Peyer's patch (tissue), 4 donors: Measurements from ENCODE around the gene AMBP. TPM values are rescaled to one million over a fixed set of nuclear protein-coding genes. Genes with fewer than 3 reads are reported as not detected.

Experiments used
- DNase-seq, 3 donors: peaks; one replicate each; pipeline ENCODE4 v3.0.0-alpha.2; 2017 to 2019
- H3K27ac ChIP-seq, 4 donors: fragments of 200-600 bp; sonication (generic); one replicate each; pipeline ENCODE4 v1.5.1; 2016 to 2019
- H3K27me3 ChIP-seq, 2 donors: fragments of 200-600 bp; sonication (generic); one replicate each; pipeline ENCODE4 v1.5.1; 2019
- H3K36me3 ChIP-seq, 3 donors: fragments of 200-600 bp; sonication (generic); one replicate each; pipeline ENCODE4 v1.5.1; 2016 to 2019
- H3K4me1 ChIP-seq, 4 donors: fragments of 200-600 bp; sonication (generic); one replicate each; pipeline ENCODE4 v1.5.1; 2016 to 2019
- H3K4me3 ChIP-seq, 4 donors: fragments of 200-600 bp; sonication (generic); 1 replicate in 3 of 4; 2 replicates in 1 of 4; pipeline ENCODE4 v1.5.1; 2016 to 2019; ENCODE audit warnings: mild to moderate bottlenecking in 1 of 4
- H3K9me3 ChIP-seq, 4 donors: fragments of 200-600 bp; sonication (generic); one replicate each; pipeline ENCODE4 v1.5.1; 2016 to 2019; ENCODE audit warnings: mild to moderate bottlenecking in 1 of 4
- POLR2A ChIP-seq, 2 donors: fragments of 450-650 bp; IDR thresholded peaks; one replicate each; pipeline ENCODE4 v1.5.1; 2017; ENCODE audit warnings: antibody characterized with exemption in 2 of 2, mild to moderate bottlenecking in 2 of 2, moderate library complexity in 2 of 2
- total RNA-seq, 4 donors: library from RNA; depleted of rRNA; stranded (reverse); fragments of >200 nt; gene quantifications; one replicate each; pipeline ENCODE4 v1.1.0, GENCODE V29; 2016
- TF ChIP-seq, protein P1 (sequence below), 6 experiments: fragments of 450-650 bp in 4 of 6; fragments of 200-600 bp in 2 of 6; sonication (generic) in 1 of 6; IDR thresholded peaks; one replicate each; pipeline ENCODE4 v1.5.1; 2017 to 2019; ENCODE audit warnings: antibody characterized with exemption in 6 of 6, mild to moderate bottlenecking in 3 of 6, moderate library complexity in 1 of 6

AMBP gene
- total RNA-seq, 4 donors from 2014 or later, result 4.4 TPM; not detected in 3

DNA sequence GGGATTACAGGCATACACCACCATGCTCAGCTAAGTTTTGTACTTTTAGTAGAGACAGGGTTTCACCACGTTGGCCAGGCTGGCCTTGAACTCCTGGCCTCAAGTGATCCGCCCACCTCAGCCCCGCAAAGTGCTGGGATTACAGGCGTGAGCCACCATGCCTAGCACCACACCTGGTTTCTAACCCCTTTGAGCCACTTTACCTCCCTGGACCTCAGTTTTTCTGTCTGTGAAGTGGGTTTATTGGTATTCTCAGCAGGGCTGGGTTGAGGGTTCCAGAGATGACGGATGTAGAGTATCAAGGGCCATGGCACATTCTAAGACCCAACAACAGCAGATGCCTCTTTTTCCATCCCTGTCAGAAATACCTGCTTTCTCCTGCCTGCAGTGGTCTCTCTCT, 38.6 kb downstream of the AMBP start:
- no peaks in the 10 kb centered on the region for H3K9me3 ChIP-seq
- peaks cover 0 to 14% (median 0%) of the 10 kb centered on the region in 3 donors for H3K36me3 ChIP-seq
- H3K4me3 ChIP-seq, result no peak overlapping the region
- H3K27me3 ChIP-seq, result no peaks in the 10 kb centered on the region
- no peaks in the 10 kb centered on the region for H3K4me1 ChIP-seq
- DNase-seq, result peak in 1 of 3 donors; percentile 0
- no peak overlapping the region for H3K27ac ChIP-seq
- no peak for TF ChIP-seq POLR2A (IDR thresholded peaks at IDR 0.05)
- TF ChIP-seq, protein P1, sequence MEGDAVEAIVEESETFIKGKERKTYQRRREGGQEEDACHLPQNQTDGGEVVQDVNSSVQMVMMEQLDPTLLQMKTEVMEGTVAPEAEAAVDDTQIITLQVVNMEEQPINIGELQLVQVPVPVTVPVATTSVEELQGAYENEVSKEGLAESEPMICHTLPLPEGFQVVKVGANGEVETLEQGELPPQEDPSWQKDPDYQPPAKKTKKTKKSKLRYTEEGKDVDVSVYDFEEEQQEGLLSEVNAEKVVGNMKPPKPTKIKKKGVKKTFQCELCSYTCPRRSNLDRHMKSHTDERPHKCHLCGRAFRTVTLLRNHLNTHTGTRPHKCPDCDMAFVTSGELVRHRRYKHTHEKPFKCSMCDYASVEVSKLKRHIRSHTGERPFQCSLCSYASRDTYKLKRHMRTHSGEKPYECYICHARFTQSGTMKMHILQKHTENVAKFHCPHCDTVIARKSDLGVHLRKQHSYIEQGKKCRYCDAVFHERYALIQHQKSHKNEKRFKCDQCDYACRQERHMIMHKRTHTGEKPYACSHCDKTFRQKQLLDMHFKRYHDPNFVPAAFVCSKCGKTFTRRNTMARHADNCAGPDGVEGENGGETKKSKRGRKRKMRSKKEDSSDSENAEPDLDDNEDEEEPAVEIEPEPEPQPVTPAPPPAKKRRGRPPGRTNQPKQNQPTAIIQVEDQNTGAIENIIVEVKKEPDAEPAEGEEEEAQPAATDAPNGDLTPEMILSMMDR (IDR thresholded peaks at IDR 0.05), result no peak

DNA sequence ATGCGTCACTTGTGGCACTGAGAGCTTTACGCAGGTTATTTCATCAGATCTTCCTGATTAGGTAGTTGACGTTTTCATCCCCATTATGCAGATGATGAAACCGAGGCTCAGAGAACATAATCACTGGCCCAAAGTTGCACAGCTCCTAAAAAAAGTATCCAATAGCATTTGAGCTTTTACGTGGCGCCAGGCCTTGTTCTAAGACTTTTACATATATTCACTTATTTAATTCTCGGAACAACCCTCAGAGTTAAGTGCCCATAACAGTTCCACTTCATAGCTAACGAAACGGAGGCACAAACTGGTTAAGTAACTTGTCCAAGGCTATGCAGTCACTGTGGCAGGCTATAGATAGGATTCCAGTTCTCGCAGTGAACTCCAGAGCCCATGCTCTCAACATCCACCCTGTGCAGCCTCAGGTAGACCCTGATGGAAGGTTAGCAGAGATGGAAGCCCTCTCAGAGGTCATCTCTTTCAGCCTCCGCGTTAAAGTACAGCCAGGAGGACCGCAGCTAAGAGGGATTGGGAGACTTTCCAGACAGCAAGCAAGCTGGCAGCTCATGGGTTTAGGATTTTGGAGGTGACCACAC, 39.3 kb downstream of the AMBP start:
- TF ChIP-seq, protein P1 (IDR thresholded peaks at IDR 0.05), result no peak
- no peak for TF ChIP-seq POLR2A (IDR thresholded peaks at IDR 0.05)
- no peaks in the 10 kb centered on the region for H3K27me3 ChIP-seq
- no peak overlapping the region for H3K27ac ChIP-seq
- DNase-seq, result peak; percentile 3 to 25 (median 16)
- no peaks in the 10 kb centered on the region for H3K4me1 ChIP-seq
- H3K9me3 ChIP-seq, result no peaks in the 10 kb centered on the region
- peaks cover 0 to 14% (median 0%) of the 10 kb centered on the region in 3 donors for H3K36me3 ChIP-seq
- H3K4me3 ChIP-seq, result no peak overlapping the region

DNA sequence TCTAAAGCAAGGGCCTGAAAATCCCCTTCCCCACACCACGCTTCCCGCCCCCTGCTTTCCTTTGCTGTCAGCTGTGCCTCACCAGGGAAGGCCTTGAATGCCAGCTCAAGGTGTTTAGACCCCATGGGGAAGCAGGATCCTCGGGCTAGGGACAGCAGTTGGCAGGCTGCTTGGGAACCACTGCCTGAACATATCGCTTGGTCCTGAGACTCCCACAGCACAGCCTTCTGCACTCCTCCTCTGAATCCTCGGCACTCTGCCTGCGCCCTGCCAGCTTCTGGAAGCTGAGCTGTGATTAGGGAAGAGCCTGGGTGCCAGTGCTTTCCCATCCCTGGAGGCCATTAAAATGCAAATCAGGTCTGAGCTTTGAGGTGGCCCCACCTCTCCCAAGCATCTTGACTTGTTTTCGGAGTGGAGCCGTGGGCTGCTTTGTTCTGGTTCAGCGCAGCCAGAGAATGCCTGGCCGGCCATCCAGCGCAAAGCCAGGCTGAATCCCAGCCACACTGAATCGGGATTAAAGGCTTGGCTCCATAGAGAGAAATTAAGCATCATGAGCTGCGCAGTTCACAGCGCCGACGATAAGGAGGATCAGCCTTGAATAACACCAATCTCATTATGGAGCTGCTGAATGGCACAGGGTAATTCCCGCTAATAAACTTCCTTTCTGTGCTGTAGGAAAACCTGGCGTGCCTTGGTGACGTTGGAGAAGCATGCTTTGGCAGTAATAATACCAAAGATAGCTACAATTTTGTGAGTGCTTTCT, 40.0 kb downstream of the AMBP start:
- peaks cover 0 to 14% (median 0%) of the 10 kb centered on the region in 3 donors for H3K36me3 ChIP-seq
- no peak overlapping the region for H3K4me3 ChIP-seq
- no peak for TF ChIP-seq POLR2A (IDR thresholded peaks at IDR 0.05)
- TF ChIP-seq, protein P1 (IDR thresholded peaks at IDR 0.05), result no peak
- H3K27me3 ChIP-seq, result no peaks in the 10 kb centered on the region
- no peaks in the 10 kb centered on the region for H3K9me3 ChIP-seq
- DNase-seq, result peak; percentile 11 to 28 (median 26)
- H3K27ac ChIP-seq, result no peak overlapping the region
- no peaks in the 10 kb centered on the region for H3K4me1 ChIP-seq

DNA sequence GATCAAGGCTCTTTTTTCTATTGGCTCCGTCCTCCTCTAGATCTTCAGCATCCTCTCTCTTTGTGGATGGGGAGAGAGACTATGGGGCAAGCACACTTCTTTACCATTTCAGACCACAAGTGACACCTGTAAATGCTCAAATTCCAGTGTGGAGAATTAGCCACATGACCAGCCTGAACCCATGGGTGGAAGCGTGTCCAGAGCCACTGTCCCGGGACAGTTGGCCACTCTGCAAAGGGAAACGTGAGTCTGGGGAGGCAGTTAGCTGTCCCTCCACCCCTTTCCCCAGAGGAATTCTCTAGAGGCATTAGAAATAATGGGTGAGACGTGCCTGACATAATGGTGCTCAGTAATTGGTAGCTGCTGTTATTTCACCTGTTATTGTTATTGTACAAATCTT, 40.9 kb downstream of the AMBP start:
- H3K4me3 ChIP-seq, result no peak overlapping the region
- H3K36me3 ChIP-seq, result peaks cover 0 to 14% (median 0%) of the 10 kb centered on the region in 3 donors
- no peaks in the 10 kb centered on the region for H3K27me3 ChIP-seq
- H3K27ac ChIP-seq, result no peak overlapping the region
- no peak for TF ChIP-seq POLR2A (IDR thresholded peaks at IDR 0.05)
- TF ChIP-seq, protein P1 (IDR thresholded peaks at IDR 0.05), result no peak
- H3K4me1 ChIP-seq, result no peaks in the 10 kb centered on the region
- DNase-seq, result peak in 1 of 3 donors; percentile 3
- no peaks in the 10 kb centered on the region for H3K9me3 ChIP-seq

DNA sequence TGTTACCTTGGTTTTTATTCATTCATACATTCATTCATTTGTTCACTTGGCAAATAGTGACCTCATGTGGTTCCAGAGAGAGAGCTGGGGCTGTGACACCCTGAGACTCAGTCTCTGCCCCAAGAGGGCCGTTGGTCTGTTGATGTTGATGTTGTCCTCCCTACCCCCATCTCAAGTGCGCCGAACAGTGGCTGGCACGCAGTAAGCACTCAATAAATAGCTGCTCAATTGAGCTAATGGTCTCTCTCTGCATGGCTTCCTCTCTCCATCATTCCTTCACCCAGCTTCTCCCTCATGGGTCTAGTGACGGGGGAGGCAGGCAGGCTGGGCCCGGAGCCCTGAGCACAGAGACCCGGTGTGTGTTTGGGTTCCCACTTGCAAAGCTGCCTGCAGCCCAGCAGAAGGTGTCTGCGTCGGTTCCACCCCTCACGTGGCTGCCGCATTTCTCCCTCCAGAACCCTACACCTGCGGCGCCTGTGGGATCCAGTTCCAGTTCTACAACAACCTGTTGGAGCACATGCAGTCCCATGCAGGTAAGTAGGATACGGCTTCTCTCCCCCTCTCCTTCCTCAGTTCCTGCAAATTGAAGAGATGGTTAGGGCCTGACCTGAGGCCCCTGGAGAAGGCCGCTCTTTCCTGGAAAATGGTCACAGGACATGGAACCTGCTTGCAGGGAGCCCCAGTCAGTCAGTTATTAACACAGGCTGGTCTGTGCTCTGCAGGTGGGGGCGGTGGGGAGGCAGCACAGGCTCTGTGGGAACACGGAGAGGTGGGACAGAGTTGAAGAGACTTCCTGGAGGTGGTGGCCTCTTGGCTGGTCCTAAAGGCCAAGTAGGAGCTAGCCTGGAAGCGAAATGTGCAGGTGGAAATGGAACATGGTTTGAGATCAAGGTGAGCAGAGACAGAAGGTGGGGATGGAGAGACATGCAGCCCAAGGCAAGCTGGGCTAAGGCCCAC, 42.0 kb downstream of the AMBP start:
- no peaks in the 10 kb centered on the region for H3K9me3 ChIP-seq
- DNase-seq, result peak in 2 of 3 donors; percentile 7 to 22

More for the DNA sequence above, 42.0 kb downstream of the AMBP start:
- no peaks in the 10 kb centered on the region for H3K27me3 ChIP-seq
- peaks cover 0 to 14% (median 0%) of the 10 kb centered on the region in 3 donors for H3K36me3 ChIP-seq
- H3K4me3 ChIP-seq, result no peak overlapping the region
- no peak overlapping the region for H3K27ac ChIP-seq
- TF ChIP-seq, protein P1 (IDR thresholded peaks at IDR 0.05), result no peak
- no peak for TF ChIP-seq POLR2A (IDR thresholded peaks at IDR 0.05)
- H3K4me1 ChIP-seq, result no peaks in the 10 kb centered on the region
